ENCODE measurements around the gene KHDRBS2.

- no peak for TF ChIP-seq CTCF (IDR thresholded peaks at IDR 0.05)
- TF ChIP-seq JUND (IDR thresholded peaks at IDR 0.05), result no peak
- TF ChIP-seq NFIC (IDR thresholded peaks at IDR 0.05; ENCODE audit: borderline replicate concordance), result no peak
- TF ChIP-seq GABPA (IDR thresholded peaks at IDR 0.05; ENCODE audit: low read depth), result no peak
- TF ChIP-seq ZBTB33 (IDR thresholded peaks at IDR 0.05; ENCODE audit: borderline replicate concordance, low read depth), result no peak
- no peak for TF ChIP-seq RXRA (IDR thresholded peaks at IDR 0.05; ENCODE audit: borderline replicate concordance, low read depth)
Measured at GRCh38 chr6:62280099-62280498, 5.9 kb downstream of the KHDRBS2 start.

All from SK-N-SH (cell line).